ENCODE results near the gene DMD.
A peak's percentile ranks its signal among the peaks of the same experiment; 100 is the strongest.

The DMD gene

DNA sequence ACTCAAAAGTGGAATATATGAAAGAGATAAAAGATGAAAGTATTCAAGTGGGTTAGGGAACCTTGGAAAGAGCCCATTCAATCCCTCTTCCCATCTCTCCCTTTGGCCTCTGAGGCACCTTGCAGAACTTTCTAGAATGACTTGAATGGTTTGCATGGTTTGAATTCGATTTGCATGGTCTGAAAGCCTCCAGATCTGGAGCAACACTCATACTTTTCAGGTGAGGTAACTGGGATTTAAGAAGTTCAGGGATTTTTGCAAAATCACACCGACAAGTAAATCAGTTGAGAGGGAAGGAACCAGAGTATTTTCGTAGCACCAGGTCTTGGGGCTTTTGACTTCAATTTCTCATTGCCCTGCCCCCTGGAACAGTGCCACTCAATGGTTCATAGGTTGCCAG, 1663.5 kb downstream of the DMD start:
- H3K4me3 ChIP-seq (ENCODE audit: low read depth, low read length) = no peak overlapping the region
- no peak for DNase-seq (ENCODE audit: low read depth)
- TF ChIP-seq, protein P1, sequence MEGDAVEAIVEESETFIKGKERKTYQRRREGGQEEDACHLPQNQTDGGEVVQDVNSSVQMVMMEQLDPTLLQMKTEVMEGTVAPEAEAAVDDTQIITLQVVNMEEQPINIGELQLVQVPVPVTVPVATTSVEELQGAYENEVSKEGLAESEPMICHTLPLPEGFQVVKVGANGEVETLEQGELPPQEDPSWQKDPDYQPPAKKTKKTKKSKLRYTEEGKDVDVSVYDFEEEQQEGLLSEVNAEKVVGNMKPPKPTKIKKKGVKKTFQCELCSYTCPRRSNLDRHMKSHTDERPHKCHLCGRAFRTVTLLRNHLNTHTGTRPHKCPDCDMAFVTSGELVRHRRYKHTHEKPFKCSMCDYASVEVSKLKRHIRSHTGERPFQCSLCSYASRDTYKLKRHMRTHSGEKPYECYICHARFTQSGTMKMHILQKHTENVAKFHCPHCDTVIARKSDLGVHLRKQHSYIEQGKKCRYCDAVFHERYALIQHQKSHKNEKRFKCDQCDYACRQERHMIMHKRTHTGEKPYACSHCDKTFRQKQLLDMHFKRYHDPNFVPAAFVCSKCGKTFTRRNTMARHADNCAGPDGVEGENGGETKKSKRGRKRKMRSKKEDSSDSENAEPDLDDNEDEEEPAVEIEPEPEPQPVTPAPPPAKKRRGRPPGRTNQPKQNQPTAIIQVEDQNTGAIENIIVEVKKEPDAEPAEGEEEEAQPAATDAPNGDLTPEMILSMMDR (conservative IDR thresholded peaks at IDR 0.05; ENCODE audit: low read depth, low read length) = no peak

GRCh38 chrX:31547416-31547815, 1663.9 kb downstream of the DMD start:
- H3K4me3 ChIP-seq (ENCODE audit: low read depth, low read length) = no peak overlapping the region
- TF ChIP-seq, protein P1 (conservative IDR thresholded peaks at IDR 0.05; ENCODE audit: low read depth, low read length) = no peak
- DNase-seq (ENCODE audit: low read depth) = no peak

- peak; percentile 69 for DNase-seq (ENCODE audit: low read depth)
- TF ChIP-seq, protein P1 (conservative IDR thresholded peaks at IDR 0.05; ENCODE audit: low read depth, low read length) = no peak
- H3K4me3 ChIP-seq (ENCODE audit: low read depth, low read length) = no peak overlapping the region
Measured at GRCh38 chrX:31546126-31546525, 1665.2 kb downstream of the DMD start.

- no peak overlapping the region for H3K4me3 ChIP-seq (ENCODE audit: low read depth, low read length)
- TF ChIP-seq, protein P1 (conservative IDR thresholded peaks at IDR 0.05; ENCODE audit: low read depth, low read length) = no peak
- no peak for DNase-seq (ENCODE audit: low read depth)
Measured at GRCh38 chrX:31545726-31546125, 1665.6 kb downstream of the DMD start.

DNA sequence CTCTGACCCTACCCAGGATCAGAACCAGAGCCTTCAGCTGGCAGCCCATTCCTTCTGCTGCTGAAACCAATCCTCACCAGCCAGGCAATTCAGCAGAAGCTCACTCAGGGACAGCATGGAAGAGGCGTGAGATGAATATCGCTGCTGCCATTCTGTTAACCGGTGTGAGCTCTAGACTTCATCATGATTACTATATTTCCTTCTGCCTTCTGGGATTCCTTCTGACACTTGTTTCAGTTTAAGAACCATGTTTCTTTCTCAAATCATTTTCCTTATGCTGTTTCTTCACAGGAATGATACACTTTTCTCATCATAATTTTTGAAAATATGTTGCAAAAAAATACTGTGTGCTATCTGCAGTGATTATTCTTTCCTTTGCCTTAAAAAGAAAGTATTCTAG, 1666.2 kb downstream of the DMD start:
- no peak overlapping the region for H3K4me3 ChIP-seq (ENCODE audit: low read depth, low read length)
- DNase-seq (ENCODE audit: low read depth) = no peak
- TF ChIP-seq, protein P1 (conservative IDR thresholded peaks at IDR 0.05; ENCODE audit: low read depth, low read length) = no peak

DNA sequence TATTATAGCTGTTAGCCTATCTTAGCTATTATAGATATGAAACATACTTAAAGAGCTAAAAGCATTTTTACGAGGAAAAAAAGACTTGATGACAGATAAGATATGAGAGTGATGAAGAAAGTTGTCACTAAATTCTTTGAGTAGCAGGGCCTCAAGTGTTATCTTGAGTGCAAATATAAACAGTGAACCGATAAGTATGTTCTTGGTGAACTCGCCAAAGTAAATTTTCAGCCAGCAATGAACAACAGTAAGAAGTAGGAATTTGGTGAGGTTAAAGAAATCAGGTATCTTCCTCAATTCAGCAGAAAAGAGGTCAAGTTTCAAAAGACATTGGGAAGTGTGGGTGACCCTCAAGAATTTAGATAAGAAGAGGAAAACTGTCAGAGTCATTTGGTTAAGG, 1667.7 kb downstream of the DMD start:
- H3K4me3 ChIP-seq (ENCODE audit: low read depth, low read length) = no peak overlapping the region
- TF ChIP-seq, protein P1 (conservative IDR thresholded peaks at IDR 0.05; ENCODE audit: low read depth, low read length) = no peak
- DNase-seq (ENCODE audit: low read depth) = peak; percentile 31

GRCh38 chrX:31542566-31542965, 1668.8 kb downstream of the DMD start:
- no peak overlapping the region for H3K4me3 ChIP-seq (ENCODE audit: low read depth, low read length)
- TF ChIP-seq, protein P1 (conservative IDR thresholded peaks at IDR 0.05; ENCODE audit: low read depth, low read length) = no peak
- no peak for DNase-seq (ENCODE audit: low read depth)
